HG02759 (cell line): Measurements from ENCODE around the gene GPR142.

ENCODE experiments used
- ATAC-seq: cut with Tn5 transposase; IDR thresholded peaks from one replicate; pipeline ENCODE4 v1.9.1; 2021; ENCODE audit warnings: mild to moderate bottlenecking, moderate library complexity; ENCODE audit not compliant: unreplicated experiment

GPR142 gene, protein sequence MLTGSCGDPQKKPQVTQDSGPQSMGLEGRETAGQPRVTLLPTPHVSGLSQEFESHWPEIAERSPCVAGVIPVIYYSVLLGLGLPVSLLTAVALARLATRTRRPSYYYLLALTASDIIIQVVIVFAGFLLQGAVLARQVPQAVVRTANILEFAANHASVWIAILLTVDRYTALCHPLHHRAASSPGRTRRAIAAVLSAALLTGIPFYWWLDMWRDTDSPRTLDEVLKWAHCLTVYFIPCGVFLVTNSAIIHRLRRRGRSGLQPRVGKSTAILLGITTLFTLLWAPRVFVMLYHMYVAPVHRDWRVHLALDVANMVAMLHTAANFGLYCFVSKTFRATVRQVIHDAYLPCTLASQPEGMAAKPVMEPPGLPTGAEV

DNA sequence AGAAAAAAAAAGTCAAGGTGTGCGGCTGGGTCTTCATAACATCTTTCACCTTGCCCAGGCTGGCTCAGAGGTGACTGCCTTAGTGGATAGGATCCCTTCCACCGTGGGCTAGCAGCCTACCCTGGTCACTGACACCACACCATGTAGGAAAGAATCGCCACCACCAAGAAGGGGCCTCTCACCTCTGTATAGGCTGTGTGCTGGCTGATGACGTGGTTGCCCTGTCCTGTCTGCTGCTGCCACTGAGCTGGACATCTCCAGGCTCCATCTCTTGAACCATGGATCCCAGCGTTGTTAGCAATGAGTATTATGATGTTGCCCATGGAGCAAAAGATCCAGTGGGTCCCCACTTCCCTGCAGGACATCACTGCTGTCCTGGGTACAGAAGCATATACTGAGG lies at the start of gene GPR142:
Gene GPR142, plus strand, starts transcription at position 301 of the 400 bp plus-strand sequence. CDS start 2,035 bp downstream, outside the sequence.
- ATAC-seq = no peak

DNA sequence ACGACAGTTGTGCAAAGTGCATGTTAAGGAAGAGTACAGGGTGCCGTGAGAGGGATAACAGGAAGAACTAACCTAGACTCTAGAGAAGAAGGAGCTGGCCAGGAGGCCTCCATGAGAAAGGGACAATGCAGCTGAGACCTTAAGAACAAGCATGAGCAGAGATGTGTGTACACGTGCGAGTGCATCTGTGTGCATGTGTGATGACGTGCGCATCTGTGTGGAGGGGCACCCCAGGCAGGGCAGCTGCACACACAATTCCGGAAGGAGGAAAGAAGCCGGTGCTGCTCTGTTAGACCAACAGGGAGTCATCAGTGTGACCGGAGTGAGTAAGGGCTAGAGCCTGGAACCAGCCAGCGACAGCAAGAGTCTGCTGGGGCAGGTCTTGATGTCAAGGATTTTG lies 48.9 kb upstream of the GPR142 start:
- ATAC-seq = no peak

DNA sequence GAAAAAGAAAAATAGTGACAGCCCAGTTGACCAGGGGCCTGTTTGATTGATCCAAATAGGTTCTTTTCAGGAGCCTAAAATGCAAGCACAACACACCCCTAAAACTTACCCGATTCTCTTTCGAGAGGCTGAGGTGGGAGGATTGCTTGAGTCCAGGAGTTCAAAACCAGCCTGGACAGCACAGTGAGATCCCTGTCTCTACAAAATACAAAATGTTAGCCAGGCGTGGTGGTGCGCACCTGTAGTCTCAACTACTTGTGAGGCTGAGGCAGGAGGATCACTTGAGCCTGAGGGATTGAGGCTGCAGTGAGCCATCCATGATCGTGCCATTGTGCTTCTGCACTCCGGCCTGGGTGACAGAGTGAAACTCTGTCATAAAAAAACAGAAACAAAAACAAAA lies 42.8 kb upstream of the GPR142 start:
- ATAC-seq = no peak

DNA sequence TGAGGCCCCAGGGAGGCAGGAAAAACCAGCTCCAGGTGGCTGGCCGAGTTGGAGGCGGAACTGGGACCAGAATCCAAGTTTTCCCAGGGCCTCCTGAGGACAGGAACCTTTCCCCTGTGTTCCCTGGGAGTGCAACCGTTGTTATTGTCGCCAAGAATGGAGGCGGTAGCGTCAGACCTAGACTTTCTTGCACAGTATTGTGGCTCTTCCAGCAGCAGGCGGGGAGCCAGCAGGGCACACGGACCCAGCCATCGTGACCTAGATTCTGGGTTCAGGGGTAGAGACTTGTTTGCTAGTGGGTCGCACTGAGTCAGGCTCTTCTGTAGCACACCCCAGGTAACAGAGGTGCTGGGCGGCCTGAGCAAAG lies 41.9 kb upstream of the GPR142 start:
- no peak for ATAC-seq

DNA sequence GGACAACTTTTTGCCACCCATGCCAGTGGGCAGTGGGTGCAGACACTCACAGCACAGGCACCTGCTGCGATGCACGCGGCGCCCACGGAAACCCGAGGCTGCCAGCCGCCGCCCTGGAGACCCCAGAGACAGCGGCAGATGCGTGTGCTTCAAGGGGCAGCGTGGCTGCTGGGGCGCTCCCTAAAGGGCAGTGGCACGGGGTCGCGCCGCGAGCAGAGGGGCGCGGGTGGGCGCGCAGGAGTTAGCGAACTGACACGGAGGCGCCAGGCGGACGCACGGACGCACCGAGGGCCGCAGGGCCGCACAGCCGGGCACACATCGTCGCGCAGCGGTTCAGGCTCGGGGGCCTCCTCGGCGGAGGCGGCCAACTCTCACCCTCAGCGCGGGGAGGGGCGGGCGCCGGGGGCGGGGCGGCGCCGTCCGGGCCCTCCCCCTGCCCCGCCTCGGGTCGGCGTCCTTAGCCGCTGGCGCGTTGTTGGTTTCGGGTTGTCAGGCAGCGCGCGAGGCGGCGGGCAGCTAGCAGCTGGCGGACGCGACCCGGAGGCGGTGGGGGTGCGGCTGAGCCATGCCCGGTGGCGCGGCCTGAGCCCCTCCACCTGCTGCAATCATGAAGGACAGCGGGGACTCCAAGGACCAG lies 41.4 kb upstream of the GPR142 start, which contains the start of gene KIF19:
Gene KIF19, plus strand, starts transcription at position 484 of the 637 bp plus-strand sequence. Its CDS starts 124 bp downstream, at position 608.
- no peak for ATAC-seq

DNA sequence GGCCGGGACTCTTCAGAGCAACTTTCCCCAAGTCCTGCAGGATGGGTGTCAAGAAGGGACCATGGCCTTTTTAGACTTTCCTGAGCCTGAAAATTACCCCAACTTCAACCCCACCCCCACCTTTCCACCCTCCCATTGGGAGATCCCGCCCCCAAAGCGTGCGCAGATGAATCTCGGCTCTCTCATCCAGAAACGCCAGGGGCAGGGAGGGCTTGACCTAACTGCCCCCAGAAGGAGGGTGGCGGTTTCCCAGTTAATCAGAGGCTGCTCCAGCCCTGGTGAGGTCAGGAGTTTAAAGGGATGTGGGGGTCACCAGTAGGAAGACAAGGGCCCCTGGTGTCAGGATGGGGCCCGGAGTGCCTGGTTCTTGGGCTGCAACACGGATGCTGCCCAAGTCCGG lies 40.8 kb upstream of the GPR142 start:
- ATAC-seq = no peak

DNA sequence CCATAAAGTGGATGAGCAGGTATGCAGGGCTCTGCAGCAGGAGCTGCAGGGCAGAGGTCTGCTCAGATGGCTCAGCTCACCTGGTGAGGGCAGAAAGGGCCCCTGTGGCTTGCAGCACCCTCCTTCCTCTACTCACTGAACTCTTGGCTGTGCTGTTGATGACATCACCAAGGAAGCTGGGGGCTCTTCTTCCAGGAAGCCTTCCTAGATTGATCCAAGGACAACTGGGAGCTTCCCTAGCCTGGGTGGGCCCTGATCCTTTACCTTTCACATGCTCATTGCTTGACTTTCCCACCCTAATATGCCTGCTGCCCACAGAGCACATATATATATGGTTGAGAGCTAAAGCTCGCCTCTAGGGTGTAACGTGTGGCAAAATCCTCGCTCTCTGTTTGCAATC lies 38.8 kb upstream of the GPR142 start:
- ATAC-seq = no peak

DNA sequence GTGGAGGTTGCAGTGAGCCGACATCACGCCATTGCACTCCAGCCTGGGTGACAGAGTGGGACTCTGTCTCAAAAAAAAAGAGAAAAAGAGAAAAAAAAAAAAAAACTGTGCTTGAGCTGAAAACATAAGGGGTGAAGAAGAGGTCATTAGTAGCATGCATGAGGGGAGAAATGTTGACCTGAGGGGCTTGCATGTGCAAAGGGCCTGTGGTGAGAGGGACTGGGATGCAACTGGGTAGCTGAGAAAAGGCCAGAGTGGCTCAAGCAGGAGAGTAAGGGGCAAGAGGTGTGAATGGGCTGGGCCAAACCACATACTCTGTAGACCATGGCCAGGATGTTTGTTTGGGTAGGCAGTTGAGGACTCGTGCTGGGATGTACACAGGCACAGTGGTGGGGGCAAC lies 37.9 kb upstream of the GPR142 start:
- no peak for ATAC-seq

DNA sequence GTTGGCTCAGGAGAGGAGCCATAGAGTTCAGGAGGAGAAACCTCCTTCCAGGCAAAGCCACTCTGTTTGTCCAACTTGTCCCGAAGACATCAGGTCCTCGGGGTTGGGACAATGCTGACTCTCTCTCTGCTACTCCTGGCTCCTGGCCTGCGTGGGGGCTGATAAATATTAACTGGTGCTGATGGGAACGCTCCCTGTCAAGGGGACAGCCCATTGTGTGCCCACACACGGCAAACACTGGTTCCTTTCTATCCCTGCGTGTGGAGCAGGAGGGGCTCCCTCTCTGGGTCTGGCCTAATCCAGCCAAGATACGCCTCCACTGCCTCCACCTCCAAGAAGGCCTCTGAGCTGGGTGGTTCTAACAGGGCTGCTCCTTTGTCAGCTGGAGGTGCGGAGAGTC lies 36.9 kb upstream of the GPR142 start:
- ATAC-seq = no peak

DNA sequence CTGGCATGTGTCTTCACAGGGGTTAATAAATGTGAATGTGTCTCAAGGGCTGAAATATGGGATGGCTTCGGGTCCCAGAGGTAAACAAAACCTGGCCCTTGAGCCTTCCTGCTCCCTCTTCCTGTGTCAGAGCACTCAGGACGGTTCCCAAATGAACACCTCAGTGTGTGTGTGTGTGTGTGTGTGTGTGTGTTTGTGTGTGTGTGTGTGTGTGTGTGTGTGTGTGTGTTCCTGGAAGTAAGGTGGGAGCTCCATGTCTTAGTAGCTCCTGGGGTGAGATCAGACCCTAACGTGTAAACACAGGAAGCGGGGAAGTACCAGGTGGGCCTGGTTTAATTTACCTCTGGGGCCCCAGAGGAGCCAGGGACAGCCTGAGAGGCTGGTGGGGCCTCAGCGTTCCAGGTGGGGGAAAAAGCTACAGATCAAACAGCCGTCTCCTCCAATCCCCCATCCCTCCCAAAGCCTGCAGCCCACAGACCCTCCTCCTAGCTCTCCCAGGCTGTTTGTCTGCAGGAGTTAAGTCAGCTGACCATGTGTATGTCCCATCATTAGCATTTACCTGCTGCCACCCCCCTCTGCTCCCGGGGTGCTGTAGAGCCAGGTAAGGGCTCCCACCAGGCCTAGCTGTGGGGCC lies 35.2 kb upstream of the GPR142 start:
- no peak for ATAC-seq

DNA sequence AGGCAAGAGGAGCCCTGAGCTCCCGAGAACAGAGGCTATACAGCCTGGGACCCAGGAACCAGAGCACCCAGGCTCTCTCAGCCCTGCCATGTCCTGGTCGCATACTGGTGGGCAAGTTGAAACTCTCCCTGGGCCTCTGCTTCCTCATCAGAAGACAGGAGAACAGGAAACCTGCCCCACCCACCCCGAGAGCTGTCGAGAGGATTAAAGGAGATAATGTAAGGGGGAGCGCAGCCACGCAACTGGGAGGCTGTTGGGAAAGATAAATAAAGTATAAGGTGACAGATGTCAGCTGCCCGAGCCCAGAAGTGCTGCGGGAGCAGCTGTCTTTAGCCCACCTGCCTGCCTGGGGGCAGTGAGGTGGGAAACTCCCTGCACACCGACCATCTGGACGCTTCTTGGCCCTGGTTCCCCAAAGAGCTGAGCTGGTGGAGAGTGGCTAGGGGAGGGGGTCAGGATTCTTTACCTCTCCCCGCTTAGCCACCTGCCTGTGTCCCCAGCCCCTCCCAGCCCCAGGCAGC lies 34.5 kb upstream of the GPR142 start:
- no peak for ATAC-seq

DNA sequence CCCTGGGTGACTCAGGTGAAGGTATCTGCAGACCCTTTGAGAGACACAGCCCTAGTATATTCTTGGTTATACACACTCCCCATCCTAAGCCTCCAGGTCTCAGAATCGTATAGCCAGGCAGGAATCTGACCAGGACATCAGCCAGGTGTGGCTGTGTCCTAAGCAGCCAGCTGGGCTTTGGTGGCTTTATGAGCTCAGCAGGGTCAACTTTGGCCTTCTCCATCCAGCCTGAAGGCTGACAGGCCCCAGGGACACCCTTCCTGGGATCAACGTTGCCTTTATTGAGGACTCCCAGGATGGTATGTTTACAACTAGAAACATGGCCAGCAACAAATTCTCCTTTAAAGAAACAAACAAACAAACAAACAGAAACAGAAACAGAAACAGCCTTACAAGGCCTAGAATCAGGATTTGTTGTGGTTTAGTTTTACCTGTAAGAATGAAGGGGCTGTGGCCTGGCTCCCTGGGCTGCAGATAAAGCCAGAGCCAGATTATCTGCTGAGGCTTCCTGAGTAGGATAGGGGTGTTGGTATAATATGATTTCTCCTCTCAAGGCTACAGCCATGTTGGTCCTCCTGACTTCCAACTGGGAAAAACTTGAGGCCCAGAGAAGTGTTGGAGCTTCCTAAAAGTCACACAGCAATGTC lies 32.8 kb upstream of the GPR142 start:
- ATAC-seq = no peak

DNA sequence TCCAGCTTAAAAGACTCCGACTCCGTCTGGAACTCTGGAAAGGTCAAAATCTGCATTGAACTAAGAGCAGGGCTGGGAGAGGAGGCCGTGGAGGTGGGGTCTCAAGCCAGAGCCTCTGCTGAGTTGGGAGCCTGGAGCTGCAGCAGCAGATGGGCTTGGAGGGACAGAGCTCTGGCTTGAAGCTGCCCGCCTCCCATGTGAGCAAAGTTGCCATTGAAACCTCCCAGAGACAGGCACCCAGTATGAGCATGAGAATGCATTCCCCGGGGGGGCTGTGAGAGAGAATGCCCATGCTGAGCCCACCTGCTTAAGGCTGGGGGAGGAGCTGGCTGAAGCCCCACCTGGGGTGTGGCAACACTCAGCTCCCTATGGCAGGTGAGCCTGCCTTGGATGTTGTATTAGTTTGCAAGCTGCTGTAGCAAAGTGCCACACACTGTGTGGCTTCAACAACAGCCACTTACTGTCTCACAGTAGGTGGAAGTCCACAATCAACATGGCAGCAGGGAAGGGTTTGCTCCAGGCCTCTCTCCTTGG lies 31.7 kb upstream of the GPR142 start:
- no peak for ATAC-seq

DNA sequence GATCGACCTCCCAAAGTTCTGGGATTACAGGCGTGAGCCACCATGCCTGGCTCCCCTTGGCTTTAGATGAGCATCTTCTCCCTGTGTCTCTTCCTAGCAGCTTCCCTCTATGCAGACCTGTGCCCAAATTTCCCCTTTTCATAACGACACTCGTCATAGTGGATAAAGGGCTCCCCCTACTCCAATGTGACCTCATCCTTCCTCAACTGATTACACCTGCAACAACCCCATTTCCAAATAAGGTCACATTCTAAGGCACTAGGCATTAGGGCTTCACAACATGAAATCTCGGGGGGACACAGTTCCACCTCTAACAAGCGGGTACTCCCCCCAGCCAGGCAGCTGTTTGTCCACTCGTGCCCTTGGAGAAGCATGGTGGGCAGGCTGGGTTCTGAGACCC lies 31.0 kb upstream of the GPR142 start:
- ATAC-seq = no peak

DNA sequence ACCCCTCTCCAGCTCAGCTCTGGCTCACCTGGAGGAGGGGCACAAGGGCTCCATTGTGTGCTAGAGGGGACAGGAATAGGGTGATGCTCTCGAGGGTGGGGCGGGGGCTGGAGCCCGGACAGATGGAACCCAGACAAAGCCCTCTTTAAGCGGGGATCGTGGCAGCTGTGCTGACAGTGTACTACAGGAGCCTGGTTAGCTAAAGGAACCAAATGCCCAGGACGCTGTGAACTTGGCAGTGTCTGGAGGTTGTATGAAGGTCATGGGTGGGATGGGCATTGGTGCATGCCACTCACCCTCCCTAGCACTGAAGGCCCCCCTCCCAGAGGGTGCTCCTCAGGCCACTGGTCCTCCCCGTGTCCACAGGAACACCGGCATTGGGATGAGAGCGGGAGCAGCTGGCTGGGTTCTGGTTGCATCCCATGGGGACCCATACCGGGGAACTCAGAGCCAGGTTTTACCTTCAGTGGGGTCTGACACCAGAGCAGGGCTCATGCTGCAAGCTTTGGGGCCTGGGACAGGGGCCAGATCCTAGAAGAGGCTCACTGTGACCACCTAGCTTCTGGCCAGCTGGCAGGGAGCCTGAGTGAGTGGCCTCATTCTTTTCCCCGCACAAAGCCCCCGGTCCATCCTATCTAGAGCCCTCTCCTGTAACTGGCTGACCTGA lies 29.3 kb upstream of the GPR142 start:
- no peak for ATAC-seq

DNA sequence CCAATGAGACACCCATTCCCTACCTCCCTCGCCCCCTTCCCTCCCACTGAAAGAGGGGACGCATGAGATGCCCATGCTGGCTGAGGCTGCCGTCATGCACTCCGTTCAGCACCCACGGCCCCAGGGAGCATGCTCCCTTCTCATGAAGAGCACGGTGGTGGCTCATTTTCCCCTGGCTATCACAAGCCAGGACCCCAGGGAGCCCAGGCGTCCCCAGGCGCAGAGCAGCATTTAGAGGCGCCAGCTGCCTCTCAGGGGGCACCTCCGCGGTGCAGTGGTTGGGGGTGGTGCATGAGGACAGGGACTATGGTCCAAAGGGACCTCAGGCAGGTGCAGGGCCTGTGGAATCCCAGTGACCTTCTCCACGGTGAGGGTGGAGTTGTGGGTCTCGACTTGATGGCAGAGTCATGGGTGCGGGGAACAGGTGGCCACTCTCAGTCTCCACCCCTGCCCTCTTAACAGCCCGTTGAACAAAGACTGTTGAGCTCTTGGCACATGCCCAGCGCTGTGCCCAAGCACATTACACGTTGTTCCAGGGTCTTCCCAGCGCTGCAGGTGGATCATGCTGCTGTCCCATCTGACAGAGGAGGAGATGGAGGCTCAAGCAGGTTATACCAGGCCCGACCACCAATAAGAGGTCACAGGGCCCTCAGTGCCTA lies 27.6 kb upstream of the GPR142 start:
- ATAC-seq = no peak

DNA sequence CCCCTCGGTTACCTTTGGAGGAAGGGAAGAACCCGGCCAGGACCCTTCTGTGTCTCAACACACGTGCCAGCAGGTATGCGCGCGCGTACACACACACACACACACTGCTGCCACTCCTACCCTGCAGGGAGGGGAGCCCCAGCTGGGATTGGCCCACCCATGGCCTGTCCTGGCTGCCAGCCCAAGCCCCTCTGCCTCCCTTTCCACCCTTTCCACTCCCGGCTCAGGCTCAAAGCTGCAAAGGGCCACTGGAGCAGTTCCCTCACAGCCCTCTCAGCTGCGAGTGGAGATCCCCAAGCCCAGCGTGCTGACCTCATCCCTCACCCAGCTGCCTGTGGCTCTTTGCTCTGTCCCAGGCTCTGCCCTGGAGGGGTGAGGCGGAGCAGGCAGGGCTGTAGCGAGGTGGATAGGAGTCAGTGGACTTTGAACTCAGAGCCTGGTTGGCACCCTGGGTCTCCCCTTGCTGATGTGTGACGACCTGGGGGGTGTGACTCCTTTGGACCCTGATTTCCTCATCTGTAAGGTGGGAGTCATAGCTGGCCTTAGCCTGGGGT lies 26.8 kb upstream of the GPR142 start:
- ATAC-seq = no peak

DNA sequence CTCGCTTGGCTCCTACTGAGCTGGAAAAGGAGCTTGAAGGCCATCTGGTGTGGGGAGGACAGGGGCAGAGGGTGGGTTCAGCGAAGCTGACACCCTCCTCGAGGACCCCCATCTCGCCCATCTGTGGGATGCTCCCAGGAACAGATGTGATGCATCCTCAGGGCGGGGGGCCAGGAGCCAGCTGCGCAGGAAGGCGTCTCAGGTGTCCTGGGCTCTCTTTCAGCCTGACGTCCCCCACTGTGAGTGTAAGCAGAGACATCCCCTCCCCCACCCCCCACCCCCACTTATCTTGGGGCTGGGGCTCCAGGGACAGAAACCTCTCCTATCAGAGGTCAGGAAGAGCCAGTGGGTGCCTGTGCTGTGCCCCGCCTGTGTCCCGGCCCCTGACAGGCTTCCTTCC lies 25.1 kb upstream of the GPR142 start:
- no peak for ATAC-seq

DNA sequence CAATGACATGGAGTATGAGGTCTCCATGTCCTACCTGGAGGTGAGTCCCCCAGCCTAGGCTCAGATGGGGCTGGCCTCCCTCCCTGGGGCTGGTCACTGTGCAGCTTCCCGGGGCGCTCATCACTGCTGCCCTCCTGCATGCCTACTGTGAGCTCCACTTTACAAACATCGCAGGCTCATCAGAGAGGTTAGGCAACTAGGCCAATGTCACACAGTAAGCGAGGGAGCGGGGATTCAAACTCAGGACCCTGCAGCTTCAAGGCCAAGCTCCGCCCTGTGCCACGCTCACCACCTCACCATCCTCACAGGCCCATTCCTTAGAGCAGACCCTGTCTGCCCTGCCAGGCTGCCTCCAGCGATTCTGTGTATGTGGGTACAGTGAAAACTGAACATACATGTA lies 24.2 kb upstream of the GPR142 start:
- no peak for ATAC-seq
